Raji (cell line): ENCODE results near the gene GTF2A2.

Experiments
- POLR2A ChIP-seq: IDR thresholded peaks from 2 replicates; pipeline ENCODE4 v1.6.1; 2011; ENCODE audit warnings: low read depth, low read length, control low read depth; ENCODE audit not compliant: insufficient read depth

The GTF2A2 gene

GRCh38 chr15:59685737-59686297 is 28.5 kb upstream of the GTF2A2 start:
- no peak for TF ChIP-seq POLR2A

DNA sequence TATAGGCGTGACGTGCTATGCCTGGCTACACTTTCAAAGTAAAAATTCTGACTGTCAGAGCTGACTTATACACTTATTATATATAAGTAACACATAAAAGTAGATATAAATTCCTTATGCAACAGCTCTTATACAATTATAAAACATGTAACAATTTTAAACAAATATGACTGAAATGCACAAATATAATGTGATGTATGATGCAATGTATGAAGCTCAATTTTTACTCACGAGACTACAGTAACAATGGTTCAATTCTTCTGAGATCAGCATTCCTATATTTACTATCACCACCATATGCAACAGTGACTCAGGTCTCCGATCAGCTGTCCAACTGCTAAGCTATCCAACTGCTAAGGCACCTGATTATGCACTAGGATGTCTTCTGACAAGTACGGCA is 23.6 kb upstream of the GTF2A2 start:
- no peak for TF ChIP-seq POLR2A

DNA sequence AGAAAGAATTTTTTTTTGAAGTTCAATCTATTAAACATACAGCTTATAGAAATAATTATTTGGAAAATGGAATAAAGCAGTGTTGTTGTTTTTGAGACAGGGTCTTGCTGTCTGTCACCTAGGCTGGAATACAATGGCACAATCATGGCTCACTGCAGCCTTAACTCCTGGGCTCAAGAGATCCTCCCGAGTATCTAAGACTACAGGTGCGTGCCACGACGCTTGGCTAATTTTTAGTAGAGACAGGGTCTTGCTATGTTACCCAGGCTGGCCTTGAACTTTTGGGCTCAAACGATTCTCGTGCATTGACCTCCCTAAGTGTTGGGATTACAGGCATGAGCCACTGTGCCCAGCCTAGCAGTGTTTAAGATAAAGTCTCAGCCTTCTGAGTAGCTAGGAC is 23.0 kb upstream of the GTF2A2 start:
- no peak for TF ChIP-seq POLR2A

GRCh38 chr15:59678620-59679019 is 21.3 kb upstream of the GTF2A2 start:
- TF ChIP-seq POLR2A = no peak

DNA sequence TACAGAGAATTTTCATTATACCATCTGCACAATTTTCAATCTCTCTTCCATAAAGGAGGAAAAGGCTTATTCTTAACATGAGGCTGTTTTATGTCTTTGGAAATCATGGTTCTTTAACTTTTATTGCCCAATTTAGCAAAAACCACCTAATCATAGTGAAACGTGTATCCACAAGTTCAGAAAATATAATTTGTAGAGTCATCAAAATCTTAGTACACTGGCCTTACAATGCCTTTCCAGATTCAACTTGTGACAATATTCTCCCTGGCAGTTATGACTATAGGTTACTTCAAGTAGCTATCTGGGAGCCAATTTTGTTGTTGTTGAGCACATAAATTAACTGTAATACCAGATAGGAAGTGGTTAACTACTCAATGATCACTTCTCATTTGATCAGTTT is 20.9 kb upstream of the GTF2A2 start:
- no peak for TF ChIP-seq POLR2A

GRCh38 chr15:59676565-59676964 is 19.2 kb upstream of the GTF2A2 start:
- no peak for TF ChIP-seq POLR2A

DNA sequence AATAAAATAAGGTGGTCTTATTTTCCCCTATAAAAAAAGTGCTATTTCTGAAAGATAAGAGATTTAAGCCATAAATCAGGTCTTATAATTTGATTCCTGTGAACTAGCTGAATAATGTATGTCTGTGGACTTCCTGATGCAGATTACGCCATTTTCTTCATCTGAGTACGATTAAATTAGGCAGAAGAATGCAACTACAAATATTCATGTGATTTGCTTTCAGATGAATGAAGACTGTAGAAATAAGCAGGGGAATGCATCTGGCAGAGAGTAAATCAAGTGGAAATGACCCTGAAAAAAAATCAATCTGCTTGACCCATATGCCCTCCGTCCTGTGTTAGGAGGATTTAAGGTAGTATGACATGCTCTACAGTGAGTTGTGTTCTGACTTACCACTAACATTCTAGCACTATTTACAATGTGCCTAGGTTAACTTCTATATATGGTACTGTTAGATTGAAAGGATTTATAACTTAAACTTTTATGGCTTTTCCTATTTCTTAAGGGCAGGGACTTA is 17.1 kb upstream of the GTF2A2 start:
- TF ChIP-seq POLR2A = no peak

GRCh38 chr15:59668556-59668955 is 11.2 kb upstream of the GTF2A2 start:
- TF ChIP-seq POLR2A = no peak

- TF ChIP-seq POLR2A = no peak
Observed at GRCh38 chr15:59662260-59662659, 4.9 kb upstream of the GTF2A2 start.

GRCh38 chr15:59659366-59659765 is 2.1 kb upstream of the GTF2A2 start:
- no peak for TF ChIP-seq POLR2A

DNA sequence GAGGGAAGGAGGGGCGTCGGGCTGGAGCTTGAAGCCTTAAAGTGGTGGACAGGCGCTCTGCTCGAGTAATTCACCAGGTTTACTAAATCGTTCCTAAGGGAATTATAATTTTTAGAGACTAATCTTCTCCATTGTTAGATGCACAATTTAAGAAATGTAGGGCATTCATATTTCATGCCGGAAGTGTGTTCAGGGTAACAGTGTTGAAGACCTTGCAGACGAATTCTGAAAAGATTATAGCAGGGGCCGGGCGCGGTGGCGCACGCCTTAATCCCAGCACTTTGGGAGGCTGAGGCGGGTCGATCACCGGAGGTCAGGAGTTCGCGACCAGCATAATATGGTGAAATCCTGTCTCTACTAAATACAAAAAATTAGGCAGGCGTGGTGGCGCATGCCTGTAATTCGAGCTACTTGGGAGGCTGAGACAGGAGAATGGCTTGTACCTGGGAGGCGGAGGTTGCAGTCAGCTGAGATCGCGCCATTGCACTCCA is 365 bp upstream of the GTF2A2 start:
- no peak for TF ChIP-seq POLR2A

DNA sequence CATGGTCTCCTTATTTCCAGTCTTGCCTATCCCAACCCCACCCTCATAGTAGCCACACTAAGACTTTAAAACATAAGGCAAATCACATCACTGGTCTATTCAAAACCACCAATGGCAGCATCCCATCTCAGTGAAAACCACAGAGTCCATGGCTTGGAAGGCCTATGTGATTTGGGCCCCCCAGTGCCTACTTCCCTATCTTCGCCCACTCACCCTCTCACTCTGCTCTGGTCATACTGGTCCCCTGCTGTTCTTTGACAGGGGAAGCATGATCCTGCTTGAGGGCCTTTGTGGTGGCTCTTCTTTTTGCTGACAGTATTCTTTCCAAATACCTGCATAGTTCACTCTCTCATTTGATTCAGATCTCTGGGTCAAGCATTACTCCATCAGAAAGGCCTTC is 3.3 kb downstream of the GTF2A2 start:
- no peak for TF ChIP-seq POLR2A

- no peak for TF ChIP-seq POLR2A
Observed at GRCh38 chr15:59649603-59650002, 7.7 kb downstream of the GTF2A2 start.

DNA sequence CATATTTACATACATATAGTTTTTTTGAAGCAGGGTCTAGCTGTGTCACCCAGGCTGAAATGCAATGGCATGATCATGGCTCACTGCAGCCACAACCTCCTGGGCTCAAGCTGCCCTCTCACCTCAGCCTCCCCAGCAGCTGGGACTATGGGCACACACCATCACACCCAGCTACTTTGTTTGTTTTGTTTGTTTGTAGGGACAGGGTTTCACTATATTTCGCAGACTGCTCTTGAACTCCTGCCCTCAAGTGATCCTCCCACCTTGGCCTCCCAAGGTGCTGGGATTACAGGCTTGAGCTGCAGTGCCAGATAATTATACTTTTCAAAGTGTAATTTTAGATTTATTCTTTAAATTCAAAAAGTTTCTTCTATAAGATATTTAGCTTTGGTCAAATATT is 10.2 kb downstream of the GTF2A2 start:
- no peak for TF ChIP-seq POLR2A

DNA sequence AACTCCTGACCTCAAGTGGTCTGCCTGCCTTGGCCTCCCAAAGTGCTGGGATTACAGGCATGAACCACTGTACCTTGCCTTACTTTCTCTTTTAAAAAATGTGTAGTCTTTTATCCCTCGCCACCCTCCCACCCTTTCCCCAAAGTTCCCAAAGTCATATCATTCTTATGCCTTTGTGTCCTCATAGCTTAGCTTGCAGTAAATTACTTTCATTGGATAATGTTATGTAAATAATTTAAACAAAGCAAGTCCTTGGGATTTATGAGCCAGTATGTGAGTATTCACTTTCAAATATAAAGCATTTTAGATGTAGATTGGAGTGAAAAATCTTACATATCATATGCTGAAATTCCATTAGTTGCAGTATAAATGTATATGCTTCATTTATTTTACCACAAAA is 11.0 kb downstream of the GTF2A2 start:
- no peak for TF ChIP-seq POLR2A

GRCh38 chr15:59644756-59645155 is 12.6 kb downstream of the GTF2A2 start:
- no peak for TF ChIP-seq POLR2A

- no peak for TF ChIP-seq POLR2A
Observed at GRCh38 chr15:59642351-59642750, 15.0 kb downstream of the GTF2A2 start.

DNA sequence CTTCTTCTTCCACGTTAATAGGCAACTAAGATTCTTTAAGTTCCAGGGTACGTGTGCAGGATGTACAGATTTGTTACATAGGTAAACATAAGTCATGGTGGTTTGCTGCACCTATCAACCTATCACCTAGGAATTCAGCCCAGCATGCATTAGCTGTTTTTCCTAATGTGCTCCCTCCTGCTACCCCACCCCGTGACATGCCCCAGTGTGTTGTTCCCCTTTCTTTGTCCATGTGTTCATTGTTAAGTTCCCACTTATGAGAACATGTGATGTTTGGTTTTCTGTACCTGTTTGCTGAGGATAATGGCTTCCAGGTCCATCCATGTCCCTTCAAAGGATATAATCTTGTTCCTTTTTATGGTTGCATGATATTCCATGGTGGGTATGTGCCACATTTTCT is 21.1 kb downstream of the GTF2A2 start:
- no peak for TF ChIP-seq POLR2A

DNA sequence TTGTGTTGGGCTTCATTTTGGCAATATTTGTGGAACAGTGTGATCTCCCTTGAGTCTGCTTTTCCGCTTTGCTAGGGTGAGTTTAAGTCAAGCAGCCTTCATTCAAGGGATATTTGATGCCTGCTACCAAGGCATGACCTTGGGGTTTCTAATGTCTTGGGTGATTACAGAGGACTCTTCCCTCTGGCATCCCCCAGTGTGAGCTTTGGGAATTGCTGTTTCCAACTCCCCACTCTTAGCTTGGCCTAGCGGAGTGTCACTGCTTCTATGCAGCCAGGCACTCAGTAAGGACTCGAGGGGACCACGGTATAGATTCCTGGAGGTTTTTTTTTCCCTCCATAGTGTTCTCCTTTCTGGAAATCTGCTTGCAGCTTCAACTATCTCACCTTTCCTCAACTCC is 24.6 kb downstream of the GTF2A2 start:
- no peak for TF ChIP-seq POLR2A
